IMR-90 (cell line): ENCODE results near the gene IL1R2. TPM values are rescaled to one million over a fixed set of nuclear protein-coding genes. Genes with fewer than 3 reads are reported as not detected.

Experiments used
- BHLHE40 ChIP-seq: fragments of 150-350 bp; IDR thresholded peaks from 2 replicates; pipeline ENCODE4 v1.6.1; 2016; ENCODE audit warnings: mild to moderate bottlenecking, low read depth, low read length
- ELK1 ChIP-seq: fragments of 150-350 bp; IDR thresholded peaks from 2 replicates; pipeline ENCODE4 v1.6.1; 2016; ENCODE audit warnings: low read depth, mild to moderate bottlenecking, low read length, moderate library complexity, borderline replicate concordance
- MAFK ChIP-seq: IDR thresholded peaks from 2 replicates; pipeline ENCODE4 v1.6.1; 2012; ENCODE audit warnings: low read depth, low read length, improper control_type of control experiment
- MXI1 ChIP-seq: IDR thresholded peaks from 2 replicates; pipeline ENCODE4 v1.6.1; 2012; ENCODE audit warnings: low read depth, mild to moderate bottlenecking, low read length, moderate library complexity, borderline replicate concordance
- POLR2A ChIP-seq: IDR thresholded peaks from 2 replicates; pipeline ENCODE4 v1.6.1; 2012; ENCODE audit warnings: mild to moderate bottlenecking, low read depth, low read length
- polyA plus RNA-seq, 3 experiments: library from polyadenylated mRNA; depleted of rRNA; stranded (reverse); fragments of >200 nt; gene quantifications; 2 replicates each; pipeline ENCODE4 v1.2.3, GENCODE V29; 2012; ENCODE audit warnings: low replicate concordance in 1 of 3
- total RNA-seq: library from RNA; depleted of rRNA; stranded (reverse); fragments of >200 nt; gene quantifications from 2 replicates; pipeline ENCODE4 v1.2.3, GENCODE V29; 2012

IL1R2 gene
- total and polyA plus RNA-seq, 2 of the 4 experiments (the other 2 are of a cell fraction) = not detected

GRCh38 chr2:102050854-102051391, 59.2 kb downstream of the IL1R2 start (continued):
- TF ChIP-seq ELK1 = no peak
- TF ChIP-seq MXI1 = no peak
- no peak for TF ChIP-seq POLR2A
- TF ChIP-seq BHLHE40 = no peak
- TF ChIP-seq MAFK = no peak
